B cell (primary cell): ENCODE measurements around the gene AKT1. TPM values are rescaled to one million over a fixed set of nuclear protein-coding genes. Genes with fewer than 3 reads are reported as not detected.

Experiments used
- ATAC-seq: fragments of 200-7000 bp; cut with Tn5 transposase; one replicate; pipeline ENCODE4 v1.10.0; 2021; ENCODE audit warnings: low read depth, mild to moderate bottlenecking, moderate number of reproducible peaks, moderate library complexity
- CTCF ChIA-PET: fragments of 350-600 bp; sonication (Branson Sonifier 250); formaldehyde crosslinking; loops from one replicate; lab custom pipeline; 2021; ENCODE audit warnings: antibody characterized with exemption, inconsistent platforms; lab: Charles Lee
- POLR2A ChIA-PET: fragments of 350-600 bp; sonication (Branson Sonifier 250); formaldehyde crosslinking; loops from one replicate; lab custom pipeline; 2021; ENCODE audit warnings: antibody characterized with exemption; lab: Charles Lee
- DNase-seq: peaks from one replicate; pipeline ENCODE4 v3.0.0; 2013
- H2AFZ ChIP-seq: 2 replicates; pipeline ENCODE4 v1.6.1; 2012; ENCODE audit warnings: mild to moderate bottlenecking, low read depth, low read length; ENCODE audit not compliant: insufficient read depth, poor library complexity, severe bottlenecking
- H3K27ac ChIP-seq, 2 donors: 1 replicate in 1 of 2; 2 replicates in 1 of 2; pipeline ENCODE4 v1.5.1; 2012 to 2013; ENCODE audit warnings: low read length in 2 of 2, mild to moderate bottlenecking in 2 of 2, moderate library complexity in 1 of 2
- H3K27me3 ChIP-seq, 4 experiments: fragments of 200-600 bp in 1 of 4; sonication (generic) in 1 of 4; replicated peaks in 1 of 4; 1 replicate in 2 of 4; 2 replicates in 2 of 4; pipeline versions ENCODE4 v1.6.1 to v1.7.0; 2013 to 2016; ENCODE audit warnings: low read length in 3 of 4, mild to moderate bottlenecking in 2 of 4, mixed read lengths in 1 of 4, moderate library complexity in 1 of 4; ENCODE audit not compliant: insufficient read depth in 4 of 4, control insufficient read depth in 3 of 4; ENCODE audit errors: control extremely low read depth in 1 of 4
- H3K36me3 ChIP-seq, 2 experiments: replicated peaks in 1 of 2; 1 replicate in 1 of 2; 2 replicates in 1 of 2; pipeline versions ENCODE4 v1.6.1 to v1.7.1; 2013; ENCODE audit warnings: low read length in 1 of 2; ENCODE audit not compliant: insufficient read depth in 2 of 2, control insufficient read depth in 1 of 2; ENCODE audit errors: control extremely low read depth in 1 of 2, extremely low read depth in 1 of 2
- H3K4me1 ChIP-seq, 2 donors: fragments of 200-600 bp in 1 of 2; sonication (generic) in 1 of 2; 1 replicate in 1 of 2; 2 replicates in 1 of 2; pipeline versions ENCODE4 v1.5.1 to v1.6.1; 2013 to 2017; ENCODE audit warnings: low read length in 2 of 2; ENCODE audit not compliant: control insufficient read depth in 2 of 2, insufficient read depth in 2 of 2
- H3K4me2 ChIP-seq: replicated peaks from 2 replicates; pipeline ENCODE3; 2012; ENCODE audit warnings: mild to moderate bottlenecking, low read depth, low read length; ENCODE audit not compliant: poor library complexity, severe bottlenecking
- H3K4me3 ChIP-seq, 5 experiments: fragments of 200-600 bp in 1 of 5; sonication (generic) in 1 of 5; 1 replicate in 3 of 5; 2 replicates in 2 of 5; pipeline versions ENCODE4 v1.5.1 to v1.7.0; 2011 to 2016; ENCODE audit warnings: low read length in 4 of 5, mild to moderate bottlenecking in 4 of 5, low read depth in 2 of 5, control low read depth in 1 of 5, moderate library complexity in 1 of 5; ENCODE audit not compliant: insufficient read depth in 1 of 5; ENCODE audit errors: control extremely low read depth in 1 of 5, extremely low read depth in 1 of 5
- H3K79me2 ChIP-seq: fragments of 200-600 bp; sonication (generic); one replicate; pipeline ENCODE4 v1.6.0; 2016; ENCODE audit warnings: low read length; ENCODE audit not compliant: control insufficient read depth, insufficient read depth
- H3K9ac ChIP-seq: fragments of 200-600 bp; sonication (generic); 2 replicates; pipeline ENCODE4 v1.6.1; 2017; ENCODE audit warnings: mild to moderate bottlenecking, low read length, moderate library complexity
- H3K9me3 ChIP-seq, 3 donors: one replicate each; pipeline versions ENCODE4 v1.6.1 to v1.7.1; 2013; ENCODE audit warnings: low read length in 2 of 3; ENCODE audit not compliant: control insufficient read depth in 2 of 3, insufficient read depth in 1 of 3; ENCODE audit errors: control extremely low read depth in 1 of 3
- H4K20me1 ChIP-seq: 2 replicates; pipeline ENCODE4 v1.6.0; 2012; ENCODE audit warnings: mild to moderate bottlenecking, low read length; ENCODE audit not compliant: insufficient read depth, control insufficient read depth, poor library complexity, severe bottlenecking
- H3K27ac Mint-ChIP-seq: one replicate; pipeline ENCODE4 v1.8.0; 2021; ENCODE audit warnings: mixed read lengths
- H3K27me3 Mint-ChIP-seq: one replicate; pipeline ENCODE4 v1.8.0; 2021; ENCODE audit warnings: mixed read lengths
- H3K4me1 Mint-ChIP-seq: one replicate; pipeline ENCODE4 v1.8.0; 2021; ENCODE audit warnings: mixed read lengths
- H3K4me3 Mint-ChIP-seq: one replicate; pipeline ENCODE4 v1.8.0; 2021; ENCODE audit warnings: mixed read lengths
- H3K9me3 Mint-ChIP-seq: one replicate; pipeline ENCODE4 v1.8.0; 2022; ENCODE audit warnings: mixed read lengths; ENCODE audit not compliant: insufficient read depth
- EZH2 ChIP-seq: IDR thresholded peaks from 2 replicates; pipeline ENCODE4 v1.6.1; 2012; ENCODE audit warnings: borderline replicate concordance, low read depth, mild to moderate bottlenecking, moderate library complexity, low read length; ENCODE audit not compliant: insufficient read depth, poor library complexity, severe bottlenecking
- WGBS: methylation state at CpG from one replicate; pipeline ENCODE4 v1.1.5; 2013; ENCODE audit warnings: missing lambda C conversion rate; ENCODE audit not compliant: insufficient coverage; 5-methylcytosine and 5-hydroxymethylcytosine counted together
- intact Hi-C: fragments of 100-400 bp; cut with micrococcal nuclease; formaldehyde crosslinking; loops from one replicate; pipeline ENCODE4 v1.10.0; 2022
- polyA plus RNA-seq: library from polyadenylated mRNA; depleted of rRNA; stranded (reverse); fragments of >200 nt; gene quantifications from 2 replicates; pipeline ENCODE4 v1.2.3, GENCODE V29; 2012
- total RNA-seq, 2 donors: library from RNA; stranded (reverse); fragments of 120-200 nt in 1 of 2; gene quantifications; 1 replicate in 1 of 2; 2 replicates in 1 of 2; pipeline versions ENCODE4 v1.2.3 to v1.2.4, GENCODE V29; 2013 to 2022
- TF ChIP-seq, protein P1 (sequence below): fragments of 200-600 bp; IDR thresholded peaks from one replicate; pipeline ENCODE4 v1.8.0; 2022; ENCODE audit warnings: antibody characterized with exemption, mild to moderate bottlenecking

The AKT1 gene
- total and polyA plus RNA-seq, 2 donors (not counting 1 experiment from before 2014, with no cell fraction given): 71.1 to 90.1 TPM

DNA sequence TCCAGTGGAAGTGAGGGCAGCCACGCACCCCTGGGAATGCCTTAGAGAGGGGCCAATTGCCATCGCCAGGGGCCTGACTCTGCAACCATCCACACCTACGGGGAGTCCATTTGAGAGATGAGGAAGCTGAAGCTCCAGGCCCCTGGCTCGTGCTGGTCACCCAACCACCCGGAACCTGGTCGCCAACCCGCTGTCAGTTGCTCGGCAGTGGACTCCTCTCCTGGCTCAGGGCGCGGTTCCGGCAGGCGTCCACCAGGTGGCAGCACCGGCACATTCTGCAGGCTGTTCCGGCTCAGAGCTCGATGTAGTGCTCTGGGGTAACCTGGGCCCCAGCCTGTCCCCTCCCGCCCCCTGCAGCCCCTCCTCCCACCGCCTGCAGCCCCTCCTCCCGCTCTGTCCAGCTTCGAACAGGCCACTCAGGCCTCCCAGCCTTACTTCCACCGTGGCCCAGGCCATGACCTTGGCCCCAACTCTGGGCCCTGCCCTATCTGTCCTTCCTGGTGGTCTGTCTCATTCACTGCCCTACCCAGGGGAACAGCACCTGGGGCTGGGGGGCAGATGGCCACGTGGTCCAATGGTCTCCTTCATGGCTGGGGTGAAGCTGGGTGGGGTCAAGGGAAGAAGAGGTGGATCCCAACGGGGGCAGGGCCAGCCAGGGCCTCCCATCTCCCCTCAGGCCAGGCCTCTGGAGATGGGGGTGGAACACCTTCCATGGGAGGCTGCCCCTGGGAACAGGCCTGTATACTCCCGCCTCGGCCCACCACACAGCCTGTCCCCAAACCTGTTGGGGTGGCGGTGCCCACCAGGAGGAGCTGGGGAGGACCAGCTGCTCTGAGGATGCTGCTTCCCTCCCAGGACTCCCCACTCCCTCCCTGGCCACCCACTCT is 26.9 kb downstream of the AKT1 start:
- Histone ChIP-seq H3K4me3 (no peak overlapping the region), H3K4me1 (peaks cover 0 to 8% of the 10 kb centered on the region in 2 donors), H3K9me3 (peaks cover 0 to 14% (median 3%) of the 10 kb centered on the region in 3 donors), H3K9ac (no peak overlapping the region), H3K27ac (no peak overlapping the region), H3K36me3 (peaks cover 0 to 10% of the 10 kb centered on the region in 2 experiments), H3K4me2 (peak overlapping the region; percentile 23), H4K20me1 (no peaks in the 10 kb centered on the region), H2AFZ (peak overlapping the region; percentile 30), H3K79me2 (no peaks in the 10 kb centered on the region), H3K27me3 (no peaks in the 10 kb centered on the region)
- Mint-ChIP-seq H3K9me3 (no peaks in the 10 kb centered on the region), H3K27me3 (no peaks in the 10 kb centered on the region), H3K4me1 (peaks cover 8% of the 10 kb centered on the region), H3K4me3 (no peak overlapping the region), H3K27ac (no peak overlapping the region)
- TF ChIP-seq, protein P1, sequence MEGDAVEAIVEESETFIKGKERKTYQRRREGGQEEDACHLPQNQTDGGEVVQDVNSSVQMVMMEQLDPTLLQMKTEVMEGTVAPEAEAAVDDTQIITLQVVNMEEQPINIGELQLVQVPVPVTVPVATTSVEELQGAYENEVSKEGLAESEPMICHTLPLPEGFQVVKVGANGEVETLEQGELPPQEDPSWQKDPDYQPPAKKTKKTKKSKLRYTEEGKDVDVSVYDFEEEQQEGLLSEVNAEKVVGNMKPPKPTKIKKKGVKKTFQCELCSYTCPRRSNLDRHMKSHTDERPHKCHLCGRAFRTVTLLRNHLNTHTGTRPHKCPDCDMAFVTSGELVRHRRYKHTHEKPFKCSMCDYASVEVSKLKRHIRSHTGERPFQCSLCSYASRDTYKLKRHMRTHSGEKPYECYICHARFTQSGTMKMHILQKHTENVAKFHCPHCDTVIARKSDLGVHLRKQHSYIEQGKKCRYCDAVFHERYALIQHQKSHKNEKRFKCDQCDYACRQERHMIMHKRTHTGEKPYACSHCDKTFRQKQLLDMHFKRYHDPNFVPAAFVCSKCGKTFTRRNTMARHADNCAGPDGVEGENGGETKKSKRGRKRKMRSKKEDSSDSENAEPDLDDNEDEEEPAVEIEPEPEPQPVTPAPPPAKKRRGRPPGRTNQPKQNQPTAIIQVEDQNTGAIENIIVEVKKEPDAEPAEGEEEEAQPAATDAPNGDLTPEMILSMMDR: peak; percentile 95
- no peak for TF ChIP-seq EZH2
- ChIA-PET CTCF (interaction anchor here (0.6 to 6.1 kb wide), 27 partner anchors 9 to 278 kb away, joined by 3 to 89 read pairs (median 4); partner anchors contain the start of genes PLD4, SIVA1 and ZBTB42), POLR2A (interaction anchor here (1.0 to 1.1 kb wide), 2 partner anchors 16 to 57 kb away, joined by 3 to 4 read pairs; partner anchors contain the start of gene SIVA1)
- intact Hi-C loops: loop anchor here (1.0 kb wide), 3 partner anchors 16 to 58 kb away; partner anchors contain the start of gene ZBTB42
- 20% methylated on average over 20 of the region's 25 CpGs for WGBS
- DNase-seq: peak; percentile 88
- ATAC-seq: peak; percentile 95

DNA sequence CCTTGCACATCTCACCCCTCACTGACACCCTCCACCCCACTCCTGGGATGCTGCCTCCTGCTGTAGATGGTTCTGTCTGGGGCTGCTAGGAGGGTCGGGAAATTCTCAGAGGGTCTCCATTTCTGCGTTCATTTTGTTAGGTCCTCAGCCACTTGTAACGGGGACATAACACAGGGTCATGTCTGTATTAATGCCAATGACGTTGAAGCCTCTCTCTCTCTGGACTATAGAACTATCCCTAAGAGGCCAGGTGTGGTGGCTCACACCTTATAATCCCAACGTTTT is 28.0 kb downstream of the AKT1 start:
- intact Hi-C loops: no loop called here
- Histone ChIP-seq H3K4me3 (no peak overlapping the region), H3K27ac (no peak overlapping the region), H2AFZ (no peak overlapping the region), H3K9ac (no peak overlapping the region), H3K27me3 (no peaks in the 10 kb centered on the region), H3K4me2 (no peak overlapping the region), H3K79me2 (no peaks in the 10 kb centered on the region), H4K20me1 (no peaks in the 10 kb centered on the region), H3K4me1 (peaks cover 0 to 8% of the 10 kb centered on the region in 2 donors), H3K36me3 (peaks cover 0 to 10% of the 10 kb centered on the region in 2 experiments), H3K9me3 (peaks cover 0 to 14% (median 3%) of the 10 kb centered on the region in 3 donors)
- 97% methylated on average over 5 of the region's 5 CpGs for whole genome bisulfite sequencing
- no peak overlapping the region for H3K4me3 Mint-ChIP-seq
- peaks cover 8% of the 10 kb centered on the region for H3K4me1 Mint-ChIP-seq
- CTCF ChIA-PET: interaction anchor here (1.4 to 6.1 kb wide), 4 partner anchors 13 to 59 kb away, joined by 4 to 89 read pairs (median 10); no protein-coding TSS in a partner anchor
- H3K27ac Mint-ChIP-seq: no peak overlapping the region
- POLR2A ChIA-PET: no interaction called here
- TF ChIP-seq, protein P1: no peak
- TF ChIP-seq EZH2: no peak
- H3K27me3 Mint-ChIP-seq: no peaks in the 10 kb centered on the region
- H3K9me3 Mint-ChIP-seq: no peaks in the 10 kb centered on the region
- ATAC-seq: no peak
- DNase-seq: no peak
